C4-2B (cell line): ENCODE measurements around the gene CGB5.
A peak's percentile ranks its signal among the peaks of the same experiment; 100 is the strongest.
"Not testable (repeated sequence)": the region's sequence is repeated elsewhere in the genome, so short reads cannot be mapped to it uniquely, and the experiment has no call there.

Source experiments
- H3K27ac ChIP-seq: fragments of 450-650 bp; 2 replicates; pipeline ENCODE4 v1.5.1; 2017
- CTCF ChIP-seq: fragments of 450-650 bp; conservative IDR thresholded peaks from 2 replicates; pipeline ENCODE4 v1.5.1; 2017; ENCODE audit warnings: mild to moderate bottlenecking
- ZFX ChIP-seq: fragments of 450-650 bp; IDR thresholded peaks from 2 replicates; pipeline ENCODE4 v1.6.1; 2017

CGB5 gene

GRCh38 chr19:49017666-49018351, 25.8 kb upstream of the CGB5 start:
- H3K27ac ChIP-seq: no peak overlapping the region
- TF ChIP-seq ZFX (no peak), CTCF (peak; percentile 52)

GRCh38 chr19:49018388-49019241, 25.0 kb upstream of the CGB5 start:
- H3K27ac ChIP-seq: not testable (repeated sequence)

- TF ChIP-seq CTCF (no peak), ZFX (no peak)
- no peak overlapping the region for H3K27ac ChIP-seq
These were observed 24.3 kb upstream of the CGB5 start for GRCh38 chr19:49019242-49019932.

DNA sequence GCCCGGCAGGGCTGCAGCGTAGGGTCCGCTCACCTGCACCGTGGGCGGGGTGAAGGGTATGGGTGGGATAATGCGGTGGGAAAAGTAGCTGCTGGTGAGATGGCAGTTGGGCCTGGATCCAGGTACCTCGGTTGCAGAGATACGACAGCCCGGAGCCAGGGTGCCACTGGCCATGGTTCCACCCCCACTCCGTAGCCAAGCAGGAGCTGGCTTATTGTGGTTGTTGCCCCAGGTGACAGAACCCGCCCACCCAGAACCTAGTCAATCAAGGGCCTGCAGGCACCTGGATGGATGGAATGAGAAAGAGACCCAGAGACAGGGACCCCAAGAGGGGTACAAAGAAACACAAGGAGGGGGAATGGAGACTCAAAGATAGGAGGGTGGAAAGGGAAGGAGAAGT, 23.3 kb upstream of the CGB5 start:
- H3K27ac ChIP-seq: no peak overlapping the region

DNA sequence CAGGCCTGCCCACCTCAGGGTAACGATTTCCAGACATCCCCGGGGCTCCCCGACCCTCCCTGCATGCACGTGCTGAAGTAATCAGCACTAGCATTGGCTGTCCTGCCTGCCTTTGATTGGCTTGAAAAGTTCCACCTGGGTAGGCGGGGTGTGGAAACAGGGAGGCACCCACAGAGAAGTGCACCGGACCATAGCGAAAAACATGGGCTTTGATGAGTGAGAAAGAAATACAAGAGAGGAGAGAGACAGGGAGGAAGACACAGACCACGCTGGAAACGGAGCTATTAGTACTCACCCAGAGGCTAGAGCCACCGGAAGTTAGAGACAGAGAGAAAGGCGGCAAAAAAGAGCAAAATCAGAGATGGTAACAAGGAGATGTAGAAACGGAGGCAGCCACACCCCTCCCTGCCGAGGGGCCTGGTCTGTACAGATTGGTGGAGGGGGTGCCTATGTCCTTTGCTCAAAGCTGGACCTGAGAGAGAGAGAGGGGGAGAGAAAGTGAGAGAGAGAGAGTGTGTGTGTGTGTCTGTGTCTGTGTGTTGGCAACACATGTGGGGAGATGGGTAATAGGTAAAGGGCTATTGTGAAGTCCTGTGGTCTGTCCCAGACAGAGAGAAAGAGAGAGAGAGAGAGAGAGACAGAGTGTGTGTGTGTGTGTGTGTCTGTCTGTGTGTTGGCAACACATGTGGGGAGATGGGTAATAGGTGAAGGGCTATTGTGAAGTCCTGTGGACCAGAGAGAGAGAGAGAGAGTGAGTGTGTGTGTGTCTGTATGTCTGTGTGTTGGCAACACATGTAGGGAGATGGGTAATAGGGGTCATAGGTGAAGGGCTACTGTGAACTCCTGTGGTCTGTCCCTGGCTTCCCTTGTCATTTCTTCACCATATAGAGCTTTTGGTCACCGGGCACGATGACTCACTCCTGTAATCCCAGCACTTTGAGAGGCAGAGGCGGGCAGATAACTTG, 22.4 kb upstream of the CGB5 start:
- no peak overlapping the region for H3K27ac ChIP-seq
- TF ChIP-seq ZFX: no peak
- no peak for TF ChIP-seq CTCF

More for the DNA sequence above, 23.3 kb upstream of the CGB5 start:
- TF ChIP-seq ZFX: no peak
- no peak for TF ChIP-seq CTCF

GRCh38 chr19:49022116-49022515, 21.5 kb upstream of the CGB5 start:
- TF ChIP-seq CTCF (no peak), ZFX (no peak)
- H3K27ac ChIP-seq: no peak overlapping the region

- H3K27ac ChIP-seq: not testable (repeated sequence)
These were observed 19.4 kb upstream of the CGB5 start, which contains the start of gene CGB3 for GRCh38 chr19:49024233-49024632. CGB3 (minus strand) TSS chr19:49024333; CDS start chr19:49023971, 362 bp downstream.

DNA sequence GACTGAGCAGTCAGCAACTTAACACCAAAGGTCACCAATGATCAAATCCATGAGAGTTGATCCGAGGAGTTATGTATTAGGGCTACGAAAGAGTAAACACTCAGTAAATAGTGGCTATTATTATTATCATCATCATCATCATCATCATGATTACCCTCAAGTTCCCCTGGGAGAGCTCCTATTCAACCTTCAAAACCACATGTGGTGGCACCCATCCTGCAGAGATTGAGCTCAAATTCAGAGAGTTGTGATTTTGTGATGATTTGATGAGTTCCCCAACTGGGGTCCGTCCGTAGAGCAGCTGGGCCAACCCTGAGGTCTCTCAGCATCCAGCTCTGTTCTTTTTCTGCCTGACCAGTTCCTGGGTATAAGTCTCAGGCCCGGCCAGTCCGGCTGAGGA, 18.6 kb upstream of the CGB5 start:
- not testable (repeated sequence) for H3K27ac ChIP-seq

GRCh38 chr19:49025599-49025998, 18.0 kb upstream of the CGB5 start:
- H3K27ac ChIP-seq: not testable (repeated sequence)

DNA sequence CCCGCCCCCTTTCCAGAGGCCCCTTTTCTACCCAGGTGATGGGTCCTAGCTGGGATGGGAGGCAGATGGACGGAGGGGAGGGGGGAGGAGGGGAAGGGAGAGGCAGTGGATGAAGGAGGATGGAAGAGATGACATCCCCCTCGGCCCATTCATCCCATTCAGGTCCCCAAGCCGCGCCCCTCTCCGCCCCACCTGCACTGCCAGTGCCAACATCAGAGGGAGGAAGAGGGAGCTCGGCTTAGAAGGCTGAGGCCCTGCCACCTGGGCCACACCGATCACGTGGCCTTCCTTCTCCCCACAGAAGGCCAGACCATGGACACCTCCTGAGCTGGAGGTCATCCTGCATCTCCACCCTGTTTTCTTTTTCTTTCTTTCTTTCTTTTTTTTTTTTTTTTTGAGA, 15.0 kb upstream of the CGB5 start:
- not testable (repeated sequence) for H3K27ac ChIP-seq

GRCh38 chr19:49029749-49030148, 13.9 kb upstream of the CGB5 start:
- H3K27ac ChIP-seq: not testable (repeated sequence)

GRCh38 chr19:49030323-49030722, 13.3 kb upstream of the CGB5 start:
- H3K27ac ChIP-seq: not testable (repeated sequence)
